Activated CD4-positive, alpha-beta memory T cell treated with anti-CD3 and anti-CD28 coated beads for 36 hours (primary cell): Measurements from ENCODE around the gene LRP3. TPM values are rescaled to one million over a fixed set of nuclear protein-coding genes. Genes with fewer than 3 reads are reported as not detected.
A peak's percentile ranks its signal among the peaks of the same experiment; 100 is the strongest.

ENCODE experiments used
- CTCF ChIA-PET: fragments of 350-600 bp; sonication (Branson Sonifier 250); formaldehyde crosslinking; loops from one replicate; lab custom pipeline; 2021; ENCODE audit warnings: antibody characterized with exemption, inconsistent platforms; lab: Charles Lee
- POLR2A ChIA-PET: fragments of 350-600 bp; sonication (Branson Sonifier 250); formaldehyde crosslinking; loops from one replicate; lab custom pipeline; 2021; ENCODE audit warnings: antibody characterized with exemption; lab: Charles Lee
- DNase-seq: peaks from one replicate; pipeline ENCODE4 v3.0.0-alpha.2; 2020
- H3K27ac Mint-ChIP-seq: one replicate; pipeline ENCODE4 v1.8.0; 2021; ENCODE audit warnings: mixed read lengths
- H3K27me3 Mint-ChIP-seq: one replicate; pipeline ENCODE4 v1.8.0; 2021; ENCODE audit warnings: mixed read lengths
- H3K36me3 Mint-ChIP-seq: one replicate; pipeline ENCODE4 v1.8.0; 2021; ENCODE audit warnings: mixed read lengths
- H3K4me1 Mint-ChIP-seq: one replicate; pipeline ENCODE4 v1.8.0; 2021; ENCODE audit warnings: low read depth, mixed read lengths
- H3K4me3 Mint-ChIP-seq: one replicate; pipeline ENCODE4 v1.8.0; 2021; ENCODE audit warnings: mild to moderate bottlenecking, mixed read lengths
- H3K9me3 Mint-ChIP-seq: one replicate; pipeline ENCODE4 v1.8.0; 2021; ENCODE audit warnings: mixed read lengths
- intact Hi-C: fragments of 100-400 bp; cut with micrococcal nuclease; formaldehyde crosslinking; loops from one replicate; pipeline ENCODE4 v1.15.1; 2023
- total RNA-seq, 2 experiments: library from RNA; stranded (reverse); gene quantifications; one replicate each; pipeline ENCODE4 v1.2.3, GENCODE V29; 2021

Gene LRP3
- total RNA-seq, 2 experiments from 2014 or later = 0.19 to 0.22 TPM

GRCh38 chr19:33224694-33225457 is 30.7 kb downstream of the LRP3 start:
- intact Hi-C loops = no loop called here
- peaks cover 15% of the 10 kb centered on the region for H3K9me3 Mint-ChIP-seq
- peaks cover 12% of the 10 kb centered on the region for H3K36me3 Mint-ChIP-seq
- H3K27me3 Mint-ChIP-seq = peaks cover 59% of the 10 kb centered on the region
- ChIA-PET CTCF (interaction anchor here (0.6 to 1.6 kb wide), 2 partner anchors 147 to 553 kb away, joined by 3 to 4 read pairs; no protein-coding TSS in a partner anchor), POLR2A (no interaction called here)
- DNase-seq = no peak
- peak overlapping the region; percentile 17 for H3K4me3 Mint-ChIP-seq
- peaks cover 10% of the 10 kb centered on the region for H3K4me1 Mint-ChIP-seq
- no peak overlapping the region for H3K27ac Mint-ChIP-seq

GRCh38 chr19:33225458-33225926 is 31.4 kb downstream of the LRP3 start, which contains the start of gene SLC7A10:
Gene SLC7A10 (minus strand): TSS chr19:33225850. CDS start chr19:33225703, 147 bp downstream.
- Mint-ChIP-seq H3K27ac (no peak within 1 kb of the TSS), H3K27me3 (peaks cover 59% of the 10 kb centered on the region), H3K36me3 (peaks cover 12% of the 10 kb centered on the region), H3K4me3 (peak within 1 kb of the TSS; percentile 29), H3K4me1 (peaks cover 10% of the 10 kb centered on the region), H3K9me3 (peaks cover 15% of the 10 kb centered on the region)
- ChIA-PET POLR2A (interaction anchor here (0.6 kb wide), 1 partner anchor 101 kb away, joined by 4 read pairs; no protein-coding TSS in a partner anchor), CTCF (interaction anchor here (0.7 to 1.6 kb wide), 4 partner anchors 10 to 552 kb away, joined by 3 to 4 read pairs (median 4); no protein-coding TSS in a partner anchor)
- intact Hi-C loops = no loop called here
- no peak for DNase-seq

GRCh38 chr19:33226550-33227241 is 32.6 kb downstream of the LRP3 start:
- Mint-ChIP-seq H3K9me3 (peaks cover 15% of the 10 kb centered on the region), H3K36me3 (peaks cover 12% of the 10 kb centered on the region), H3K27ac (no peak overlapping the region), H3K4me3 (peak overlapping the region; percentile 29), H3K27me3 (peaks cover 55% of the 10 kb centered on the region), H3K4me1 (peaks cover 10% of the 10 kb centered on the region)
- DNase-seq = no peak
- CTCF ChIA-PET = interaction anchor here (1.5 kb wide), 1 partner anchor 181 kb away, joined by 3 read pairs; no protein-coding TSS in a partner anchor
- intact Hi-C loops = no loop called here
- POLR2A ChIA-PET = no interaction called here

GRCh38 chr19:33227242-33227650 is 33.1 kb downstream of the LRP3 start:
- CTCF ChIA-PET = interaction anchor here (1.5 kb wide), 1 partner anchor 180 kb away, joined by 3 read pairs; no protein-coding TSS in a partner anchor

GRCh38 chr19:33227870-33228599 is 33.9 kb downstream of the LRP3 start:
- Mint-ChIP-seq H3K27me3 (peaks cover 54% of the 10 kb centered on the region), H3K9me3 (peaks cover 15% of the 10 kb centered on the region), H3K36me3 (peaks cover 12% of the 10 kb centered on the region), H3K4me3 (no peak overlapping the region), H3K4me1 (peaks cover 10% of the 10 kb centered on the region), H3K27ac (no peak overlapping the region)
- intact Hi-C loops = no loop called here
- DNase-seq = no peak
- ChIA-PET POLR2A (no interaction called here), CTCF (interaction anchor here (0.7 to 1.5 kb wide), 2 partner anchors 74 to 179 kb away, joined by 3 to 5 read pairs; partner anchors contain the start of gene CEBPA)

More at GRCh38 chr19:33227242-33227650, 33.1 kb downstream of the LRP3 start:
- POLR2A ChIA-PET = no interaction called here
- Mint-ChIP-seq H3K27me3 (peaks cover 58% of the 10 kb centered on the region), H3K27ac (no peak overlapping the region), H3K4me3 (no peak overlapping the region), H3K9me3 (peaks cover 15% of the 10 kb centered on the region), H3K36me3 (peaks cover 12% of the 10 kb centered on the region), H3K4me1 (peaks cover 10% of the 10 kb centered on the region)
- no peak for DNase-seq
- intact Hi-C loops = no loop called here

- intact Hi-C loops = loop anchor here (10.0 kb wide), 1 partner anchor 145 kb away; the partner anchor contains the start of gene CEBPG
- Mint-ChIP-seq H3K27me3 (peaks cover 39% of the 10 kb centered on the region), H3K9me3 (peaks cover 15% of the 10 kb centered on the region)
These were observed 35.8 kb downstream of the LRP3 start for GRCh38 chr19:33229962-33230361.

GRCh38 chr19:33231511-33231910 is 37.4 kb downstream of the LRP3 start:
- intact Hi-C loops = loop anchor here (10.0 kb wide), 1 partner anchor 143 kb away; the partner anchor contains the start of gene CEBPG
- peaks cover 8% of the 10 kb centered on the region for H3K4me1 Mint-ChIP-seq
- H3K27me3 Mint-ChIP-seq = peaks cover 32% of the 10 kb centered on the region
- POLR2A ChIA-PET = no interaction called here
- peaks cover 12% of the 10 kb centered on the region for H3K36me3 Mint-ChIP-seq
- peaks cover 15% of the 10 kb centered on the region for H3K9me3 Mint-ChIP-seq
- H3K4me3 Mint-ChIP-seq = no peak overlapping the region
- H3K27ac Mint-ChIP-seq = no peak overlapping the region
- no peak for DNase-seq
- CTCF ChIA-PET = interaction anchor here (1.0 kb wide), 1 partner anchor 87 kb away, joined by 3 read pairs; no protein-coding TSS in a partner anchor

More at GRCh38 chr19:33229962-33230361, 35.8 kb downstream of the LRP3 start:
- H3K4me3 Mint-ChIP-seq = no peak overlapping the region
- peaks cover 9% of the 10 kb centered on the region for H3K4me1 Mint-ChIP-seq
- no peak overlapping the region for H3K27ac Mint-ChIP-seq
- no peak for DNase-seq
- CTCF ChIA-PET = no interaction called here
- POLR2A ChIA-PET = no interaction called here
- peaks cover 12% of the 10 kb centered on the region for H3K36me3 Mint-ChIP-seq

GRCh38 chr19:33232656-33233055 is 38.5 kb downstream of the LRP3 start:
- Mint-ChIP-seq H3K27me3 (peaks cover 25% of the 10 kb centered on the region), H3K36me3 (peaks cover 9% of the 10 kb centered on the region), H3K9me3 (peaks cover 10% of the 10 kb centered on the region), H3K4me1 (peaks cover 7% of the 10 kb centered on the region), H3K4me3 (no peak overlapping the region), H3K27ac (no peak overlapping the region)
- ChIA-PET CTCF (no interaction called here), POLR2A (no interaction called here)
- no peak for DNase-seq
- intact Hi-C loops = loop anchor here (10.0 kb wide), 1 partner anchor 142 kb away; the partner anchor contains the start of gene CEBPG

GRCh38 chr19:33233056-33233873 is 39.1 kb downstream of the LRP3 start:
- POLR2A ChIA-PET = no interaction called here
- Mint-ChIP-seq H3K36me3 (peaks cover 5% of the 10 kb centered on the region), H3K27ac (no peak overlapping the region)

GRCh38 chr19:33234092-33234491 is 40.0 kb downstream of the LRP3 start:
- Mint-ChIP-seq H3K4me3 (no peak overlapping the region), H3K27ac (no peak overlapping the region), H3K36me3 (no peaks in the 10 kb centered on the region), H3K27me3 (peaks cover 15% of the 10 kb centered on the region), H3K4me1 (peaks cover 7% of the 10 kb centered on the region), H3K9me3 (no peaks in the 10 kb centered on the region)
- intact Hi-C loops = loop anchor here (2.0 to 10.0 kb wide), 2 partner anchors 69 to 141 kb away; partner anchors contain the start of genes CEBPA and CEBPG
- ChIA-PET POLR2A (no interaction called here), CTCF (interaction anchor here (0.6 to 4.6 kb wide), 5 partner anchors 10 to 180 kb away, joined by 3 to 56 read pairs (median 14); partner anchors contain the start of gene CEBPA)
- DNase-seq = no peak

More at GRCh38 chr19:33233056-33233873, 39.1 kb downstream of the LRP3 start:
- H3K27me3 Mint-ChIP-seq = peaks cover 21% of the 10 kb centered on the region
- intact Hi-C loops = loop anchor here (10.0 kb wide), 1 partner anchor 142 kb away; the partner anchor contains the start of gene CEBPG
- CTCF ChIA-PET = interaction anchor here (3.5 to 4.6 kb wide), 2 partner anchors 69 to 172 kb away, joined by 40 to 56 read pairs; partner anchors contain the start of gene CEBPA
- DNase-seq = no peak
- H3K4me1 Mint-ChIP-seq = peaks cover 7% of the 10 kb centered on the region
- H3K9me3 Mint-ChIP-seq = peaks cover 6% of the 10 kb centered on the region
- no peak overlapping the region for H3K4me3 Mint-ChIP-seq
